H9 (cell line): ENCODE data around the gene MEPCE. TPM values are rescaled to one million over a fixed set of nuclear protein-coding genes. Genes with fewer than 3 reads are reported as not detected.

Experiments
- DNase-seq: peaks from one replicate; pipeline ENCODE4 v3.0.0-alpha.2; 2017
- H2AFZ ChIP-seq: one replicate; pipeline ENCODE4 v1.6.1; 2013; ENCODE audit warnings: mild to moderate bottlenecking, low read length, control low read depth, moderate library complexity
- H2AK5ac ChIP-seq: 2 replicates; pipeline ENCODE4 v1.6.1; 2013; ENCODE audit warnings: low read length, control low read depth, mixed read lengths; ENCODE audit not compliant: insufficient read length
- H2BK120ac ChIP-seq: one replicate; pipeline ENCODE4 v1.6.1; 2013; ENCODE audit warnings: low read depth, mild to moderate bottlenecking, low read length, control low read depth, inconsistent platforms; ENCODE audit not compliant: poor library complexity, severe bottlenecking
- H2BK12ac ChIP-seq: 2 replicates; pipeline ENCODE4 v1.6.1; 2013; ENCODE audit warnings: low read length, control low read depth, mixed read lengths, low read depth; ENCODE audit not compliant: insufficient read length
- H2BK15ac ChIP-seq: 2 replicates; pipeline ENCODE4 v1.6.1; 2013; ENCODE audit warnings: low read depth, low read length, control low read depth
- H2BK20ac ChIP-seq: one replicate; pipeline ENCODE4 v1.6.1; 2013; ENCODE audit warnings: low read depth, mild to moderate bottlenecking, low read length, control low read depth, inconsistent platforms; ENCODE audit not compliant: poor library complexity, severe bottlenecking
- H2BK5ac ChIP-seq: 2 replicates; pipeline ENCODE4 v1.6.1; 2013; ENCODE audit warnings: low read length, control low read depth, mixed read lengths; ENCODE audit not compliant: insufficient read length
- H3K14ac ChIP-seq: 2 replicates; pipeline ENCODE4 v1.6.1; 2013; ENCODE audit warnings: low read length, control low read depth; ENCODE audit not compliant: insufficient read depth
- H3K18ac ChIP-seq: 2 replicates; pipeline ENCODE4 v1.6.1; 2013; ENCODE audit warnings: low read depth, mild to moderate bottlenecking, mixed read lengths, low read length, control low read depth; ENCODE audit not compliant: insufficient read length
- H3K23ac ChIP-seq: 2 replicates; pipeline ENCODE4 v1.6.1; 2013; ENCODE audit warnings: low read length, control low read depth, mixed read lengths, low read depth; ENCODE audit not compliant: insufficient read length
- H3K23me2 ChIP-seq: 2 replicates; pipeline ENCODE4 v1.6.1; 2013; ENCODE audit warnings: low read depth, mild to moderate bottlenecking, mixed read lengths, low read length, control low read depth; ENCODE audit not compliant: insufficient read length, poor library complexity, severe bottlenecking
- H3K27ac ChIP-seq: 2 replicates; pipeline ENCODE4 v1.5.1; 2013; ENCODE audit warnings: low read length, control low read depth, mixed read lengths, low read depth; ENCODE audit not compliant: insufficient read length
- H3K27me3 ChIP-seq: 2 replicates; pipeline ENCODE4 v1.6.1; 2013; ENCODE audit warnings: low read length, control low read depth, inconsistent platforms; ENCODE audit not compliant: insufficient read depth
- H3K4ac ChIP-seq: 2 replicates; pipeline ENCODE4 v1.6.1; 2013; ENCODE audit warnings: low read depth, mild to moderate bottlenecking, control low read depth, inconsistent platforms, low read length, moderate library complexity
- H3K4me1 ChIP-seq: 2 replicates; pipeline ENCODE4 v1.6.1; 2013; ENCODE audit warnings: low read length, control low read depth, inconsistent platforms; ENCODE audit not compliant: insufficient read depth
- H3K4me2 ChIP-seq: 2 replicates; pipeline ENCODE4 v1.6.1; 2013; ENCODE audit warnings: low read length, control low read depth, mixed read lengths; ENCODE audit not compliant: insufficient read length, insufficient read depth
- H3K56ac ChIP-seq: 2 replicates; pipeline ENCODE4 v1.6.1; 2013; ENCODE audit warnings: low read depth, mild to moderate bottlenecking, mixed read lengths, low read length, control low read depth; ENCODE audit not compliant: insufficient read length
- H3K79me1 ChIP-seq: 2 replicates; pipeline ENCODE4 v1.6.1; 2013; ENCODE audit warnings: low read depth, mild to moderate bottlenecking, moderate library complexity, low read length, control low read depth, inconsistent platforms; ENCODE audit not compliant: insufficient read depth, poor library complexity, severe bottlenecking
- H3K79me2 ChIP-seq: 2 replicates; pipeline ENCODE4 v1.6.1; 2013; ENCODE audit warnings: low read length, control low read depth, inconsistent platforms; ENCODE audit not compliant: insufficient read depth
- H3K9ac ChIP-seq: 2 replicates; pipeline ENCODE4 v1.6.1; 2013; ENCODE audit warnings: low read length, control low read depth, mixed read lengths; ENCODE audit not compliant: insufficient read length; ENCODE audit errors: extremely low read depth
- H3K9me3 ChIP-seq: one replicate; pipeline ENCODE4 v1.6.1; 2013; ENCODE audit warnings: low read depth, low read length, inconsistent platforms; ENCODE audit not compliant: control insufficient read depth
- H3T11ph ChIP-seq: one replicate; pipeline ENCODE4 v1.6.1; 2013; ENCODE audit warnings: mild to moderate bottlenecking, low read length, control low read depth, inconsistent platforms
- H4K20me1 ChIP-seq: one replicate; pipeline ENCODE4 v1.6.1; 2013; ENCODE audit not compliant: control insufficient read depth, insufficient read length, insufficient read depth
- H4K5ac ChIP-seq: 2 replicates; pipeline ENCODE4 v1.6.1; 2013; ENCODE audit warnings: low read depth, mild to moderate bottlenecking, mixed read lengths, low read length, control low read depth; ENCODE audit not compliant: insufficient read length
- H4K8ac ChIP-seq: replicated peaks from 2 replicates; pipeline ENCODE4 v1.6.1; 2013; ENCODE audit warnings: low read length, control low read depth, mixed read lengths, low read depth; ENCODE audit not compliant: insufficient read length
- H4K91ac ChIP-seq: 2 replicates; pipeline ENCODE4 v1.6.1; 2013; ENCODE audit warnings: low read depth, mild to moderate bottlenecking, moderate library complexity, mixed read lengths, low read length, control low read depth; ENCODE audit not compliant: insufficient read length
- H3K27ac Mint-ChIP-seq, 3 experiments: 2 replicates in 2 of 3; 3 replicates in 1 of 3; pipeline ENCODE4 v1.8.0; 2020 to 2021; ENCODE audit warnings: mixed read lengths in 3 of 3, mild to moderate bottlenecking in 1 of 3, moderate library complexity in 1 of 3
- H3K27me3 Mint-ChIP-seq: 2 replicates; pipeline ENCODE4 v1.8.0; 2021; ENCODE audit warnings: low read depth, mild to moderate bottlenecking, moderate library complexity, mixed read lengths
- H3K36me3 Mint-ChIP-seq, 3 experiments: 2 replicates in 2 of 3; 3 replicates in 1 of 3; pipeline ENCODE4 v1.8.0; 2020 to 2021; ENCODE audit warnings: low read depth in 3 of 3, mixed read lengths in 3 of 3; ENCODE audit not compliant: insufficient read depth in 1 of 3
- H3K4me1 Mint-ChIP-seq, 2 experiments: 2 replicates each; pipeline ENCODE4 v1.8.0; 2020; ENCODE audit warnings: mixed read lengths in 2 of 2
- H3K4me3 Mint-ChIP-seq, 2 experiments: 2 replicates in 1 of 2; 3 replicates in 1 of 2; pipeline ENCODE4 v1.8.0; 2020 to 2021; ENCODE audit warnings: mild to moderate bottlenecking in 2 of 2, mixed read lengths in 2 of 2, moderate library complexity in 1 of 2
- H3K9me3 Mint-ChIP-seq, 2 experiments: 2 replicates in 1 of 2; 3 replicates in 1 of 2; pipeline ENCODE4 v1.8.0; 2020; ENCODE audit warnings: mild to moderate bottlenecking in 2 of 2, mixed read lengths in 2 of 2, moderate library complexity in 1 of 2
- CTCF ChIP-seq: fragments of 200-600 bp; sonication (generic); conservative IDR thresholded peaks from 3 replicates; pipeline ENCODE4 v1.8.0; 2021; ENCODE audit warnings: antibody characterized with exemption, mild to moderate bottlenecking
- WGBS: extraction: QIAGEN DNeasy Blood & Tissue Kit; methylation state at CpG from one replicate; pipeline ENCODE4 v1.1.7; 2013; ENCODE audit warnings: missing lambda C conversion rate, low lambda C conversion rate, mixed read lengths; ENCODE audit not compliant: insufficient read length; ENCODE audit errors: extremely low coverage; 5-methylcytosine and 5-hydroxymethylcytosine counted together
- total RNA-seq: library from RNA; stranded (reverse); gene quantifications from 2 replicates; pipeline ENCODE4 v1.2.1, GENCODE V29; 2021

MEPCE gene
- total RNA-seq, 1 experiment from 2014 or later = 68.0 TPM

- Histone ChIP-seq H4K5ac (no peak overlapping the region), H3K23me2 (no peaks in the 10 kb centered on the region), H4K91ac (no peak overlapping the region), H3K27me3 (no peaks in the 10 kb centered on the region; the same call in 1 of the 2 replicates), H4K20me1 (no peaks in the 10 kb centered on the region), H3K79me2 (no peaks in the 10 kb centered on the region), H3K9me3 (no peaks in the 10 kb centered on the region), H2AFZ (no peak overlapping the region), H4K8ac (no peak overlapping the region), H3T11ph (no peak overlapping the region), H2AK5ac (no peak overlapping the region), H2BK120ac (no peak overlapping the region), H3K14ac (no peak overlapping the region), H3K18ac (no peak overlapping the region), H2BK12ac (no peak overlapping the region), H2BK5ac (no peak overlapping the region), H2BK15ac (no peak overlapping the region), H3K23ac (no peak overlapping the region), H3K9ac (no peak overlapping the region), H3K79me1 (no peaks in the 10 kb centered on the region), H3K4me2 (no peak overlapping the region), H3K27ac (no peak overlapping the region), H3K4ac (no peak overlapping the region), H2BK20ac (no peak overlapping the region), H3K56ac (no peak overlapping the region), H3K4me1 (no peaks in the 10 kb centered on the region)
- peaks cover 26% of the 10 kb centered on the region for H3K27me3 Mint-ChIP-seq
- DNase-seq = no peak
- no peaks in the 10 kb centered on the region for H3K36me3 Mint-ChIP-seq
- H3K4me1 Mint-ChIP-seq = peaks cover 9 to 16% of the 10 kb centered on the region in 2 experiments
- no CpG with 5 or more reads among the region's 5 CpGs for WGBS
- no peak overlapping the region for H3K27ac Mint-ChIP-seq
- TF ChIP-seq CTCF = no peak
- no peaks in the 10 kb centered on the region for H3K9me3 Mint-ChIP-seq
- H3K4me3 Mint-ChIP-seq = no peak overlapping the region
Measured at GRCh38 chr7:100386940-100387339, 42.7 kb upstream of the MEPCE start.
